ENCODE results near the gene FIS1.
A peak's percentile ranks its signal among the peaks of the same experiment; 100 is the strongest.

Gene FIS1

GRCh38 chr7:101234636-101235035 is 10.2 kb downstream of the FIS1 start:
- no peak for DNase-seq (ENCODE audit: low read depth)

- DNase-seq (ENCODE audit: low read depth): no peak
These were observed 10.9 kb downstream of the FIS1 start for GRCh38 chr7:101233907-101234547.

GRCh38 chr7:101232141-101232850 is 12.6 kb downstream of the FIS1 start:
- no peak for DNase-seq (ENCODE audit: low read depth)

DNA sequence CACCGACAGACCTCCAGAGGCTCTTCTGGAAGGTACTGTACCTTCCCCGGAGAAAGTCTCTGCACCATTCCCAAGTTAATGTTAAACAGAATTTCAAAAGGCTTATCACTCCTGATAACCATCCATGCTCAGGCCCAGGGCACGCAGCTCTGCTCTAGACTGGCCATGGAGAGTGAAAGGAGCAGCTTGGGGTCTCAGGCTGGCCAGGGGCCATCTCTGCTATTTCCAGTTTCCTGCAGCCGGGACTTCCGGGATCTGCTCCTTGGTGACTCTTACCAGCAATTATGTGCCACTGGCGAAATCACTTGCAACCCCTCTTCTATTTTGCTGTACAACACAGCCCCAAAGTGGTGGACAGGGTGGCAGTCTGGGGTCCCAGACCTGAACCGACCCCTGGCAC is 13.2 kb downstream of the FIS1 start:
- DNase-seq (ENCODE audit: low read depth): no peak

GRCh38 chr7:101226721-101227120 is 18.2 kb downstream of the FIS1 start:
- no peak for DNase-seq (ENCODE audit: low read depth)

GRCh38 chr7:101225650-101226049 is 19.2 kb downstream of the FIS1 start:
- DNase-seq (ENCODE audit: low read depth): no peak

DNA sequence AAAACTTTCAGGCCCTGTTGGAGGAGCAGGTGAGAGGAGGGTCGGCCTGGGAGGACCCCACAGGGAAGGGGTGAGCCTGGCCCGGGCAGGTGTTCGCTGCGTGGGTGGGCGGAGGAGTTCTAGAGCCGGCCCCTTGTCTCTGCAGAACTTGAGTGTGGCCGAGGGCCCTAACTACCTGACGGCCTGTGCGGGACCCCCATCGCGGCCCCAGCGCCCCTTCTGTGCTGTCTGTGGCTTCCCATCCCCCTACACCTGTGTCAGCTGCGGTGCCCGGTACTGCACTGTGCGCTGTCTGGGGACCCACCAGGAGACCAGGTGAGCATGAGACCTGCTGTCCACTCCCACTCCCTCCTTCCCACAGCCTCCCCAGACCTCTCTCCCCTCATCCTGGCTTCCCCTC is 21.4 kb downstream of the FIS1 start:
- no peak for DNase-seq (ENCODE audit: low read depth)

DNA sequence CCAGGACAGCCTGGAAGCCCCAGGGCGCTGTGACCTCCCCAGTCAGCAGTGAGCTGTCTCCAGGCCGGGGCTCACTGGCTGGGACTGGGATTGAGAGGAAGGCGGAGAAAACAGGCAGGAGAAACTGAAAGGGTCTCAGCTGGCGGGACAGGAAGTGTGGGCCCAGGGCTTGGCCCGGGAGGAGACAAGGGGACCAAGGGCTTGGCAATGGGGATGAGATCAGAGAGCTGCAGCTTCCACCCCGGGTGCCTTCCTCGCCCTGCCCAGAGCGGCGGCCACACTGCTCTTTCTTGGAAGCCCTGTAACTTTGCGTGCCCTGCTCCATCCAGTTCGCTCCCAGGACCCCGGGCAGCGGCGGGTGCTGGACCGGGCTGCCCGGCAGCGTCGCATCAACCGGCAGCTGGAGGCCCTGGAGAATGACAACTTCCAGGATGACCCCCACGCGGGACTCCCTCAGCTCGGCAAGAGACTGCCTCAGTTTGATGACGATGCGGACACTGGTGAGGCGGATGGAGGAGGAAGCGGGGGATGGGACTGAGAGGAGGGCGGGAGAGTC is 22.5 kb downstream of the FIS1 start:
- no peak for DNase-seq (ENCODE audit: low read depth)

DNA sequence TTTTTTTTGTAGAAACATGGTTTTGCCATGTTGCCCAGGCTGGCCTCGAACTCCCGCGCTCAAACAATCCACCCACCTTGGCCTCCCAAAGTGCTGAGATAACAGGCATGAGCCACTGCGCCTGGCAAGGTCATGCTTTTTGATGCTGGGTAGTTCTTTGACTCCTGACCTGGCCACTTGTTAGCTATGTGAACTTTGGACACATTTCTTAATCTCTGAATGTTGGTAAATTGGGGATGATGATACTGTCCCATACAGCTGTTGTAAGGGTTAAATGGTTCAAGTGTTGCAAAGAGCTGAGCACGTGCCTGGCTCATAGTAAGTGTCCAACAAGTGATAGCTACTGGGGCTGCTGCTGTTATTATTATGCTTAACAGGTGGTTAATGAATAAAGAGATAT is 24.6 kb downstream of the FIS1 start:
- no peak for DNase-seq (ENCODE audit: low read depth)

DNA sequence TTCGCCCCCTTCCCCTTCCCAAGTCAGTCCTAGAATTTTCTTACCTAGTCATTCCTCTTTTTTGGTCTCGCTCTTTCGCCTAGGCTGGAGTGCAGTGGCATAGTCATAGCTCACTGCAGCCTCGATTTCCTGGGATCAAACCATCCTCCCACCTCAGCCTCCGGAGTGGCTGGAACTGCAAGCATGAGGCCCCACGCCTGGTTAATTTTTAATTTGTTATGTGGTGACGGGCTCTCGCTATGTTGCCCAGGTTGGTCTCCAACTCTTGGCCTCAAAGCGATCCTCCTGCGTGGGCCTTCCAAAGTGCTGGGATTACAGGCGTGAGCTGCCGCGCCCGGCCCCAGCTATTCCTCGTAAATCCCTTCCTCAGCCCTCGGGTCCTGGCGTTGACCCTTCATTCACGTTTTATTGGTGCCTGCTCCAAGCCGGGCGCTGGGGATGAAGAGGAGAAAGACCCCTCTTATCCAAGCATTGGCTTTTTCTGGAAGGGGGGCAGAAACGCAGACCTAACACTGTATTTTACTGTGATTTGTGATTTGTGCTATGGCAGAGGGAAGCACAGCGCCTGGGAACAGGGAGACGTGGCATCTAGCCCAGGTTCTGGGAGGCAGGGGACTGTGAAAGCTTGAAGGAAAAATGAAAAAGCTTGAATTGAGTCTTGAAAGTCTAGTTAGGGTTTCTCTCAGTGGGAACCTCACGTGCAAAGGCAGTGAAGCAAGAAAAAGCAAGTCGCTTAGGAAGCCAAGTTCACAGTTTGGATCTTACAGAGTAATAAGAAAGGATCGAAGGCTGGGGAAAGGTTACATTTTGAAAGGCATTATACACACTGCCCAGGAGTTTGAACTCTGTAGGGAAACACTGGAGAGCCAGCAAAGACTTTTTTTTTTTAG is 26.4 kb downstream of the FIS1 start:
- DNase-seq (ENCODE audit: low read depth): no peak

DNA sequence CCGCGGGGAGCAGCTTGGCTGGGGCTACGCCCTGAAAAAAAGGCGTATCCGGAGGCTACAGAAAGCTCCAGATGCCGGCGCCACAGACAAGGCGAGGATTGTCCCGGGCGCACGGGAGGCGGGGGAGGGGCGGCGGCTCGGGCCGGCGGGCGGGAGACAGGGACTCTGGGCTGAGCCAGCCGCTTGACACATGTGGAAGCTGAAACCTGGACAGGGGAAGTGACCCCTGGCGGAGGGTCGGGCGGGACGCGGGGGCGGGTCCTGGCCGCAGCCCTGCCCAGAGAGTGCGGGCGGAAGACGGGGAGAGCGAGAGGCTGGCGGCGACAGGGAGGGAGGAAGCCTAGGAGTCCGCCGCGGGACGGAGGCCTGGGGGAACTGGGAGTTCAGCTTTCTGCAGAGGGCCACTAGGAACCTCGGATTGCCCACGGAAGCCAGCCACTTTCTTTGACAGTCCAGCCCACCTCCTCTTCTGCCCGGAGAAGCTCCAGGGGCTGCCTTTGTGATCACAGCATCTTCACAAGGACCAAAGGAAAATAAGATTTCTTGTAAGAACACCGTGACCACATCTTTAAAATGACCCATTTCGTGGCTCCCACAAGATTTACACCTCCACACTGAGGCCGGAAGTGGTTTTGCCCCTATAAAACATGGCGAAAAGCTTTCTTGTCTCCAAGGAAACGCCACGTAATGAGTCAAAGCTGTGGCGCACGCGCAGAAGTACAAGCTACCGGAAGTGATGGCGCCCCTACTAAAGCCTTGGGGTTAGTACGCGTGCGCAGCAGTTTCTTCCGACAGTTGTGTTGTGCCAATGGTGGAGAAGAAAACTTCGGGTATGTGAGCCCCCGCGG is 27.3 kb downstream of the FIS1 start, which contains the start of the genes PLOD3 and ZNHIT1:
PLOD3 (minus strand) TSS at position 194 of the 848 bp plus-strand sequence. CDS start 307 bp downstream, outside the sequence.
ZNHIT1 (plus strand) TSS at position 778 of the 848 bp plus-strand sequence; CDS start at position 809, 31 bp downstream.
- peak; percentile 92 for DNase-seq (ENCODE audit: low read depth)

DNA sequence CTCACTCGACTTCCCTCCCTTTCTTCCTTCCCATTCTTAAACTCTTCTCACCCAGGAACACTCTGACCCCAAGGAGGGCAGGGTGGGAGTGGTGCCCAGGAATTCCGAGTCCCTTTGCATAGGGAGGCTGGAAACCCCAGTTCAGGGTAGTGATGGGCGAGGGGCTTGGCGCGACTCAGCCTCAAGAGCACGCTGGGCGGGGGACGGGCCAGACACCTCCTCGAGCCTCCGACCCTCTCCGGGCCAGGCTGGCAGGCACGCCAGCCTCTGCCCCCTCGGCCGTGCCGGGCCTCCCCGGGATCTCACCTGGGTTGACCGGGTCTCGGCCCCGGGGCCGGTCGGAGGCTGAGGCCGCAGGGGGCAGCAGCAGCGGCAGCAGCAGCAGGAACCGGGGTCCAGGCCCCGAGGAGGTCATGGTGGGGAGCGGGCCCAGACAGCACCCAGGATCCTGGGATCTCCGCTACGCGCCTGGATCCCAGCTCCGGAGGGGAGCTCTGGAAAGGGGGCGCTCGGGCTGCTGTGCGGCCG is 28.0 kb downstream of the FIS1 start:
- DNase-seq (ENCODE audit: low read depth): no peak

DNA sequence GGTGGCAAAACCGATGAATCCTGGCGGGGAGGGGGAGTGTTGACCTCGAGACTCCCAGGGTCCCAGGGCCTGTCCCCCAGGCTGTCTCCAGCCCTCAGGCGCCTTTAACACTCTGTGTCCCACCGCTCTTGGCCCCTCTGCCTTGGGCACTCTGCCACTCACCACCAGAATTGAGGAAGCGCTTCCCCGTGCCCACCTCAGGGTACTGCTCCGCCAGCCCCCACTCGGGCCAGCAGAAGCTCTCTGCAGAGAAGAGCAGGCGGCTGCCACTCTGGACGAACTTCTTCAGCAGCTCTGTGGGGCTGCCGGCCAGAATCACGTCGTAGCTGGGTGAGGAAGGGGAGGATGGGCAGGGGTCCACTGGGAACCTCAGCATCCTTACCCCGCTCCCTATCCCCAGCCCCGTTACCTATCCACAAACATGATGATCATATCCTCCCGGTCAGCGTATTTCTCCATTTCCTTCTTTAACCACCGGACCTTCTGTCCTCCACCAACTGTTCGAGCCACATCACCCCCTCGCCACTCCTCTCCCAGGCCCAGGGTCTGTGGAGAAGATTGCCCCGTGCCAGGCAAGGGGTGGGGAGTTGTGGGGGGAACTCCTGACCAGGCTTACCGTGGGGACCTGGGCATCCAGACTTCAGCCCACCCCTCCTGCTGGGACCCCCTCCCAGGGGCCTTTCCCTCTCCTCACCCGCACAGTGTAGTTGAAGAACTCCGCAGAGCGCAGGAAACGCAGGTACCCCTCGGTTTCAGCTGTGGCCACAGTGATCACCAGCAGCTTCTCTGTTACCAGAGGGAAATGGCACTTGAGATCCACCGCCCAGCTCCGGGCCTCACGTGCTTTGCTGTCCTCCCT is 28.7 kb downstream of the FIS1 start:
- DNase-seq (ENCODE audit: low read depth): no peak

- no peak for DNase-seq (ENCODE audit: low read depth)
These were observed 32.9 kb downstream of the FIS1 start for GRCh38 chr7:101212014-101212413.

DNA sequence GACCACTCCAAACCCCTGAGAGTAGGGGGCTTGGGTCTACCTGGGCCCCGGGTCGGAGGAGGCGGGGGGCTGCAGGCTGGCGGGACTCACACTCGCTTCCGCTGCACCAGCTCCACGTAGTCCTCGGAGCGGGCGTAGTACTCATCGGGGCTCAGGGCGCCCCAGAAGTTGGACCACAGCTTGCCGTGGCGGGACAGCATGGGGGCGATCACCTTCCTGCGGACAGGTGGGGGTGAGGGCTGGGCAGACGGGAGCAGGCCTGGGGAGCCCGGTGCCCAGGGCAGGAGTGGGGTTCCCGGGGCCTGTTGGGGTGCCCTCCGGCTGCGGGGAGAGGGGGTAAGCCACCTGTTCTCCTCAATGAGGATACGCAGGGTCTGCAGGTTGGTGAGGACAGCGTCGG is 33.4 kb downstream of the FIS1 start:
- DNase-seq (ENCODE audit: low read depth): no peak

GRCh38 chr7:101210143-101210542 is 34.7 kb downstream of the FIS1 start:
- no peak for DNase-seq (ENCODE audit: low read depth)

- no peak for DNase-seq (ENCODE audit: low read depth)
These were observed 36.1 kb downstream of the FIS1 start for GRCh38 chr7:101208794-101209193.

GRCh38 chr7:101207459-101207858 is 37.4 kb downstream of the FIS1 start:
- no peak for DNase-seq (ENCODE audit: low read depth)

GRCh38 chr7:101206665-101207042 is 38.2 kb downstream of the FIS1 start:
- DNase-seq (ENCODE audit: low read depth): no peak

Data from T-helper 22 cell (primary cell).